Measurements from ENCODE around the gene WDR3. TPM values are rescaled to one million over a fixed set of nuclear protein-coding genes. Genes with fewer than 3 reads are reported as not detected.

Gene WDR3
- total and polyA plus RNA-seq, 2 experiments from 2014 or later, result 26.2 to 38.7 TPM

GRCh38 chr1:118013336-118013735 lies 83.8 kb downstream of the WDR3 start (continued):
- no peak for TF ChIP-seq ZNF462 (CRISPR knock-in tag; IDR thresholded peaks at IDR 0.05)

- Mint-ChIP-seq H3K27me3 (ENCODE audit: insufficient read depth, low read depth, poor library complexity) (peaks cover 3% of the 10 kb centered on the region), H3K9me3 (no peaks in the 10 kb centered on the region), H3K27ac (no peak overlapping the region), H3K4me3 (no peak overlapping the region), H3K4me1 (no peaks in the 10 kb centered on the region), H3K36me3 (ENCODE audit: low read depth) (no peaks in the 10 kb centered on the region)
- Histone ChIP-seq H3F3A (replicated peaks; ENCODE audit: low read depth) (no peaks in the 10 kb centered on the region), H4K20me1 (replicated peaks; ENCODE audit: insufficient read depth) (no peaks in the 10 kb centered on the region), H3K27ac (ENCODE audit: low read depth) (no peak overlapping the region), H3K4me2 (no peak overlapping the region), H2AFZ (no peak overlapping the region), H3K36me3 (ENCODE audit: insufficient read depth) (no peaks in the 10 kb centered on the region), H3K4me1 (ENCODE audit: insufficient read depth) (no peaks in the 10 kb centered on the region), H3K27me3 (ENCODE audit: insufficient read depth) (no peaks in the 10 kb centered on the region), H3K4me3 (no peak overlapping the region), H3K79me2 (replicated peaks; ENCODE audit: insufficient read depth) (no peaks in the 10 kb centered on the region), H3K9me2 (ENCODE audit: insufficient read depth) (no peaks in the 10 kb centered on the region)
- no peak for TF ChIP-seq ZNF462 (CRISPR knock-in tag; IDR thresholded peaks at IDR 0.05)
- TF ChIP-seq CREB1 (CRISPR knock-in tag; IDR thresholded peaks at IDR 0.05; ENCODE audit: low read depth), result no peak
- no peak for TF ChIP-seq ZNF114 (CRISPR knock-in tag; IDR thresholded peaks at IDR 0.05)
- no peak for TF ChIP-seq NANOG (IDR thresholded peaks at IDR 0.05; ENCODE audit: borderline replicate concordance)
- DNase-seq (ENCODE audit: low spot score) (no peak), ATAC-seq (no peak)
Observed at GRCh38 chr1:118013938-118014337, 84.4 kb downstream of the WDR3 start.

Data from GM23338 (cell line).